Endometrium (tissue), 2 donors: Measurements from ENCODE around the gene FOXB1.
A peak's percentile ranks its signal among the peaks of the same experiment; 100 is the strongest.

Source experiments
- FAIRE-seq: peaks from 2 replicates; lab custom pipeline; 2012; peaks lifted over from hg19 to GRCh38; lab: Jason Lieb, UNC
- donor health status: control.
- donor health status: control.

The FOXB1 gene

GRCh38 chr15:60004009-60004845 is at the start of gene FOXB1:
FOXB1 (plus strand) TSS chr15:60004311; CDS start chr15:60004964, 653 bp downstream.
- FAIRE-seq = no peak

DNA sequence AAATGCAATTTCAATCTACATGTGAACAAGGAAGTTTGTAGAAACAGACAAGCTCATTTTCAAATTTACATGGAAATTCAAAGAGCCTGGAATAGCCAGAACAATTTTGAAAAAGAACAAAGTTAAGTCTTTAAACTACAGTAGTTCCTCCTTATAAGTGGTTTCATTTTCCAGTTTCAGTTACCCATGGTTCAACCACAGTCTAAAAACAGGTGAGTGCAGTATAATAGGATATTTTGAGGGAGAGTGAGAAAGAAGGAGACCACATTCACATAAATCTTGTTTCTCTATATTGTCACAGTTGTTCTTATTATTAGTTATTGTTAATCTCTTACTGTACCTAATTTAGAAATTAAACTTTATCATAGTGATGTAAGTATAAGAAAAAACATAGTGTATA is 45.8 kb upstream of the FOXB1 start:
- no peak for FAIRE-seq

DNA sequence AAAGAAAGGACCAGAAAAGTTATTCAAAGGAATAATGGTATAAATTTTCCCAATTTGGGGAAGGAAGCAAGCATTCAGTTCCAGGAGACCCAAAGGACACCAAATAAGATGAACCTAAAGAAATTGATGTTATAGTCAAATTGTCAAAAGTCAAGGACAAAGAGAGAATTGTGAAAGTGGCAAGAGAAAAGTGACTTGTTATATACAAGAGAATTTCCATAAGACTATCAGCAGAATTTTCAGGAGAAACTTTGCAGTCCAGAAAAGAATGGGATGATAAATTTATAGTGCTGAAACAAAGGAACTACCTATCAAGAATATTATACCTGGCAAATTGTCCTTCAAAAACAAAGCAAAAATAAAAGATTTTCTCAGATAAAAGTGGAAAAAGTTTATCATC is 43.8 kb upstream of the FOXB1 start:
- FAIRE-seq = no peak

GRCh38 chr15:59963322-59963721 is 40.8 kb upstream of the FOXB1 start:
- peak; percentile 39 for FAIRE-seq

DNA sequence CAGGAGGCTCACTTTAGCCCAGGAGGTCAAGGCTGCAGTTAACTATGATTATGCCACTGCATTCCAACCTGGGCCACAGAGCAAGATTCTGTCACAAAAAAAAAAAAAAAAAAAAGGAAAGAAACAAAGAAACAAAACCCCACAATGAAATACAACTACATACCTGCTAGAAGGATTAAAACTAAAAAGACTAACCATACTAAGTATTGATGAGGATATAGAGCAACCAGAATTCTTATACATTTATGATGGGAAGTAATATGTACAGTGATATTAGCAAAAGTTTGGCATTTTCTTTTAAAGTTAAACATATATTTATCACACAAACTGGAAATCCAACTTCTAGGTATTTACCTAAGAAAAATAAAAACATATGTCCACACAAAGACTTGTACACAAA is 40.2 kb upstream of the FOXB1 start:
- FAIRE-seq = no peak

GRCh38 chr15:59965741-59966140 is 38.4 kb upstream of the FOXB1 start:
- no peak for FAIRE-seq

- no peak for FAIRE-seq
Observed at GRCh38 chr15:59966262-59966661, 37.8 kb upstream of the FOXB1 start.

DNA sequence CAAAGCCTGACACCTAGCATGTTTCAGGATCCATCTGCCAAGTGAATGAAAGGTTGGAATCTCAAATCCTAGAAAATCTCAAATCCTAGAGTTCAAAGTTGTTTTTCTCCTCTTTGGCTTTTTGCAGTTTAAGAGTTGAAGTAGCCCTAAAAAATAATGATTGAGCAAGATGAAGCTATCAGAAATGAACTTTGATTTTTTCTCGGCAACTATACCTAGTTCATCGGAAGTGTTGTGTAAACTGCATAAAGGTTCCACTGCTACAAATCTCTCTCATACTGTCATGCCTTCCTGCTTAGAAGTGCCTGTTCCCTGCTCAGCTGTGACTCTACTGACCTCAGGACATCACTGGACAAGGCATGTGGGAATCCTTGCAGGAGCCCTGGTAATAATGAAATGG is 35.8 kb upstream of the FOXB1 start:
- no peak for FAIRE-seq

DNA sequence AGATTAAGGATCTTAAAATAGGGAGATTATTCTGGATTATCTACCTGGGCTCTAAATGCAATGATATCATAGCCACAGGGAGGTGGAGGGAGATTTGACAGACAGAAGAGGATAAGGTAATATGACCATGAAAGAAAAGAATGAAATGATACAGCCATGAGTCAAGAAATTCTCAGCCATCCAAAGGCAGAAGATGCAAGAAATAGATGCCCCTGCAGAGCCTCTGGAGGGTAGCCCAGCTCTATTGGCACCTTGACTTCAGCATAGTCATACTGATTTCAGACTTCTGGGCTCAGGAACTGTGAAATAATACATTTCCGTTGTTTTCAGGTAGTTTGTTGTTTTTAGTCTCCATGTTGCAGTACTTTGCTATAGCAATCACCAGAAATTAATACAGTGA is 31.9 kb upstream of the FOXB1 start:
- no peak for FAIRE-seq

GRCh38 chr15:59976480-59977271 is 27.4 kb upstream of the FOXB1 start:
- FAIRE-seq = no peak

DNA sequence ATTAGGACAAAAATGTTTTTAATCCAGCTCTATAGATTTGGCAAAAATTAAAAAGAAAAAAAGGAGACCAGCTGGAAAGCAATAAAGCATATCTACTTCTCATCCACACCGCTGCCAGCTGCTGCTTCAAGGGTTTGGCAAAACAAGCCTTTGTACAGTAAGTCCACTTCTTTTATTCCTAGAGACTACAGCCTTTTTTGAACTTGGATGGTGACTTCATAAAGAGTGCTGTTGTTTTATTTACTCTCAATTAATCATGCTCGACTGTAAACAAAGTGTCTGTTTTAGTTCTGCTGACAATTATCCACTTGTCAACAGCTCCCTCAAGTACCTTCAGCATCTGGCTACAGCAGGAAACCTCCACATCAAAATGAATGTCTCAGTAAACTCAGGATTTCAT is 12.3 kb upstream of the FOXB1 start:
- no peak for FAIRE-seq

GRCh38 chr15:59993041-59993750 is 10.9 kb upstream of the FOXB1 start:
- no peak for FAIRE-seq

GRCh38 chr15:59993950-59994401 is 10.1 kb upstream of the FOXB1 start:
- FAIRE-seq = no peak

DNA sequence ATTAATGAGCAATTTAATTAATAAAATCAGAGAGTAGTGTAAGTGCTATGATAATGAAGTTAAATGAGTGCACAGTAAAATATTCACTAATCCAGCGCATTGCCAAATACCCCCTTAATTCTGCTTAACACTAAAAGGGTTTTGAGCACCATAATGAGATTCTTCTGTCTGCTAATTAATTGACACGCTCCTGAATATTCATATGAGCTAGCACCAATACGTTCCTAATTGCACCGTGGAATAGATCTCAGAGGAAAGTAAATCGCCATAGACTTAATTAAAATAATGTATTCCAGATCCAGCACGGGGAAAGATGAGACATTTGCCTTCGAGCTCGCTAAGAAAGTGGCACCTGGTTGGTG is 9.6 kb upstream of the FOXB1 start:
- no peak for FAIRE-seq

GRCh38 chr15:59994888-59995557 is 9.1 kb upstream of the FOXB1 start:
- FAIRE-seq = no peak

GRCh38 chr15:59995568-59996297 is 8.4 kb upstream of the FOXB1 start:
- no peak for FAIRE-seq

GRCh38 chr15:59996298-59997041 is 7.6 kb upstream of the FOXB1 start:
- FAIRE-seq = no peak

DNA sequence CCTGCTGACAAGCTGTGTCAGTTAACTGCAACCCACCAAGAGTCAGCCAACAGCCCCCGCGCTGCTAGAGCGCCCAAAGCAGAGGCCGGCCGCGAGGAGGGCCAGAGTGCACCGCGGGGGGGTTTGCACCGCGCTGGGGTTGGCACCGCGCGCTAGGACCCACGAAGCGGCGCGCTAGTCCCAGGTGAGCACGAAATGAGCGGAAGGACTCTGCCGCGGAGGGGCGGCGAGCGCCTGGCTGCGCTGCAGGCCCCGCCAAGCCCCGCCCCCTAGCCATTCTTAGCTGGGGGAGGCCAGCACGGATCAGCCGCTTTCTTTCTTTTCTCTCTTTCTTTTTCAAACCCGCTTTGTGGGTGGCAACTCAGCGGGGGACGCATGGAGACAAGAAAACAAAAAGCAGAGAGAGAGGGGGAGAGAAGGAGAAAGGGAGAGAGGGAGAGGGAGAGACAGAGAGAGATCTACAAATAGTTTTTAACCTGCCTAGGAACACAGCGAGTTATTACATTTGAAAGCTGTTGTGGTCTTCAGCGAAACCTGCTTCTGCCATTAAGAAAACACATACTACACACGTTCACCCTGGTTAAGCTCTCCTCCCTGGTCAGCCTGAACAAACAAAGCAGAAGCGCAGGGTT is 6.9 kb upstream of the FOXB1 start:
- no peak for FAIRE-seq

- FAIRE-seq = no peak
Observed at GRCh38 chr15:59998305-59998949, 5.7 kb upstream of the FOXB1 start.
